HG02943 (cell line): Measurements from ENCODE around the gene GSDMA.

Experiments used
- ATAC-seq: cut with Tn5 transposase; IDR thresholded peaks from one replicate; pipeline ENCODE4 v1.9.1; 2021; ENCODE audit warnings: mild to moderate bottlenecking, low read depth, moderate library complexity; ENCODE audit not compliant: unreplicated experiment

GSDMA gene

DNA sequence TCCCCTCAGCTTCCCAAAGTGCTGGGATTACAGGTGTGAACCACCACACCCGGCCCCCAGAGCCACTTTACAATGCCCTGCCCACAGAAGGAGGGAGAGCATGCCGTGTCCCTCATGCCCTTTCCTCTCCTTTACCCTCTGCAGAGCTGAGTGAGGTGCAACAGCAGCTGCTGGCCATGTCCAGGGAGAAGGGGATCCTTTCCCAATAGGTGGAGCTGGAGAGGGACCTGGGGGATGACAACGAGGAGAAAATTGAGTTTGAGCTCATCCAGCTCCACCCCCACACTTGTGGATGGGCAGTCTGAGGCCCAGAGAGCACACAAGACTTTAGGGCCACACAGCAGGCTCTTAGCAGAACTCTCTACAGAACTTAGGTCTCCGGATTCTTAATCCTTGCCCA, 7.9 kb upstream of the GSDMA start:
- ATAC-seq, result no peak

GRCh38 chr17:39955726-39956225, 7.0 kb upstream of the GSDMA start:
- no peak for ATAC-seq

- no peak for ATAC-seq
Measured at GRCh38 chr17:39960524-39961041, 2.2 kb upstream of the GSDMA start.

GRCh38 chr17:39963829-39964228, 1.0 kb downstream of the GSDMA start:
- ATAC-seq, result no peak

DNA sequence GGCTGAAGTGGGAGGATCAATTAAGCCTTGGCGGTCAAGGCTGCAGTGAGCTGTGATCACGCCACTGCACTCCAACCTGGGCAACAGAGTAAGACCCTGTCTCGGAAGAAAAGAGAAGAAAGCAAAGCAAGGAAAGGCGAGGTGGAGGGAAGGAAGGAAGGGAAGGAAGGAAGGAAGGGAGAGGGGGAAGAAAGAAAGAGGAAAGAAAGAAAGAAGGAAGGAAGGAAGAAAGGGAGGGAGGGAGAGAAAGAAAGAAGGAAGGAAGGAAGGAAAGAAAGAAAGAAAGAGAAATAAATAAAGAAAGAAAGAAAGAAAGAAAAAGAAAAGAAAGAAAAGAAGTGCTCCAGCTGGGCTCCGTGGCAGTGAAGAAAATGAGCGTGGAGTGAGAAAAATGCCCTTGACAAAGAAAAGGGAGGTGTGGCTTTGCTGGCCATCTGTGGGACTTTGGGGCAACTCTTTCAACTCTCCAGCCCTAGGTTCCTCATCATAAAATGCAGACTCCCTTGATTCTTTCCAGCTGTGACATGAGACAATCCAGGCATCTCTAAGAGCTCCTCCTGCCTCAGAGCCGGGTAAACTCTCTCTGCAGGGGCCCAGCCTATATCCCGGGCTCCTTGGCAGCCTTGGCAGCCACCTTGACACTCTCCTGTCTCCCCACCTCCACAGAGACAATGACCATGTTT, 2.4 kb downstream of the GSDMA start:
- no peak for ATAC-seq

DNA sequence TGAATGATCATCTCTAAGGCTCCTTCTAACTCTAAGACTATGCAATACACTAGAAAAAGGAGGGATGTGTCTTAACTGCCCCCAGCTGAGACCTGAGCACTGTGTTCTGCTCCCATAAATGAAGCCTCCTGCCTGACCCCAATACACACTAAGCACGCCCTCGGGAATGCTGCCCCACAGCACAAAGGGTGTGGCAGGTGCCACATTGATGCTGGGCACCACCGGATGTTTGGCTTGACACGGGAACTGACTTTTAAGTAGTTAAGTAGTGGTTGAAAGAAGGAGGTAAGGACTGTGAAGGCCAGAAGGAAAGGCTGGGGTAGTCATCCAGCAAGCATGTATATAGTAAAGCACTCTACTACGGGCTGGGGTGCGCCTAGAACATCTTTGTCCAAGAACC, 4.0 kb downstream of the GSDMA start:
- ATAC-seq, result no peak

- no peak for ATAC-seq
Measured at GRCh38 chr17:39968761-39969160, 6.0 kb downstream of the GSDMA start.

DNA sequence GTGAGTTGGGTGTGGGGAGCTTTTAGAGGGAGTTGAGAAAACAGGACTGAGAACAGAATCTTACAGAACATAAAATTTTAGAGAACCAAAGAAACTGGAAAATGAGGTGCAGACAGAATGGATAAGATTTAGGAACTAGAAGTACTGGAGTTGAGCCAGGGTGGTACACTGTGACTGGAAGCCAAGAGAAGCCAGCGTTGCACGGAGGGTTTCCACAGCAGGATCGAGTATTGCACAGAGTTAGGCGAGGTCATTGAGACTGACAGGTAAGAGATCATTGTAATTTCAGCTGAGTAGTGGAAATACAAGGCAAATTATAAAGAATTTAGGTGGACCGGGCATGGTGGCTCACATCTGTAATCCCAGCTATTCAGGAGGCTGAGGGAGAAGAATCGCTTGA, 6.6 kb downstream of the GSDMA start:
- ATAC-seq, result no peak

DNA sequence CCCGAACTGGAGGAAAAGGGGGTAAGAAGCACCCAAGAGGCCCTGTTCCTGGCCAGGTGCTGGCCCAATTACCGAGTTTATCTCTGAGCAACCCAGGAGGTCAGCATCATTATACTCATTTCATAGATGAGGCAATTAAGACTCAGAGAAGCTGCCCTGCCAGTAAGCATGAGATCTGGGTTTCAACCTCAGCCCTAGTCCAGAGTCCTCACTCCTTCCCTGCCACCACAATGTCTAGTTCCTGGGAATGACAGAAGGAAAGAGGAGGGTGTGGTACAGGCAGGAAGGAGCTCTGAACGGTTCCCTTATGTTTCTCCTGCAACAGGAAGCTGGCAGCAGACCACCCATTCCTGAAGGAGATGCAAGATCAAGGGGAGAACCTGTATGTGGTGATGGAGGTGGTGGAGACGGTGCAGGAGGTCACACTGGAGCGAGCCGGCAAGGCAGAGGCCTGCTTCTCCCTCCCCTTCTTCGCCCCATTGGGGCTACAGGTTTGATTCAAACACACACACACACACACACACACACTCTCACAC, 7.4 kb downstream of the GSDMA start:
- no peak for ATAC-seq

GRCh38 chr17:39971076-39971603, 8.3 kb downstream of the GSDMA start:
- ATAC-seq, result no peak

DNA sequence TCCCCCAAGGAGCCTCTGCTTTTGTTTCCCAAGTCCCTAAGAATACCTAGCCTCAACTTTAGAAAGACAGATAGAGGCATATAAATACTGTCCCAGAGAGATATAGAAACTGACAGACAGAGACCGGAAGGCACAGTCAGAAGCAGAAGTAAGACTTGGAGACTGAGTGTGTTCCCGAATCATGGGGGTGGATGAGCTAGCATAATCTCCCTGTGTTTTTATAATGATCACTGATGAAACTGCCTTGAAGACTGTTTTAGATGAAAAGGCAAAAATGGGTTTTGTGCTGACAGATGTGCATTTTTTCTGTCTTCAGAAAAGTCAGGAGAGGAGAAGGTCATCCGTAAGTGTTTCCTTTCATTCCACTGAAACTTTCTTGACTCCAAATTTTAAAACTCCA, 9.5 kb downstream of the GSDMA start:
- ATAC-seq, result no peak

- ATAC-seq, result no peak
Measured at GRCh38 chr17:39973496-39973895, 10.7 kb downstream of the GSDMA start.

GRCh38 chr17:39974433-39974832, 11.6 kb downstream of the GSDMA start:
- no peak for ATAC-seq

DNA sequence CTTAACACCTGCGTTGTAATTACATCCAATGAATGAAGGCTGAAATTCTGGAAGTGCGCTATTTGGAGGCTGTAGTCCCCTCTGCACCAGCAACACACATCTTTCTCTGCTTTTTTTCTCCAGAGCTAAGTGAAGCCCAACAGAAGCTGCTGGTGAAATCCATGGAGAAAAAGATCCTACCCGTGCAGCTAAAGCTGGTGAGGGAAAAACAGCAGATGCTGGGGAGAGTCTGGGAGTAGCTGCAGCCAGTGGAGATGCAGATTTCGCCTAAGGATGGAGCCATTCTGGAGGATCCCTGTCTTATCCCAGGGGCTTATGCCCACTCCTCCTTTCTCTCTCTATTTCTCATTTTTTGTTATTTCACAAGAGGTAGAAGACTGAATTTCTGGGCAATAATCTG, 13.0 kb downstream of the GSDMA start:
- ATAC-seq, result no peak

DNA sequence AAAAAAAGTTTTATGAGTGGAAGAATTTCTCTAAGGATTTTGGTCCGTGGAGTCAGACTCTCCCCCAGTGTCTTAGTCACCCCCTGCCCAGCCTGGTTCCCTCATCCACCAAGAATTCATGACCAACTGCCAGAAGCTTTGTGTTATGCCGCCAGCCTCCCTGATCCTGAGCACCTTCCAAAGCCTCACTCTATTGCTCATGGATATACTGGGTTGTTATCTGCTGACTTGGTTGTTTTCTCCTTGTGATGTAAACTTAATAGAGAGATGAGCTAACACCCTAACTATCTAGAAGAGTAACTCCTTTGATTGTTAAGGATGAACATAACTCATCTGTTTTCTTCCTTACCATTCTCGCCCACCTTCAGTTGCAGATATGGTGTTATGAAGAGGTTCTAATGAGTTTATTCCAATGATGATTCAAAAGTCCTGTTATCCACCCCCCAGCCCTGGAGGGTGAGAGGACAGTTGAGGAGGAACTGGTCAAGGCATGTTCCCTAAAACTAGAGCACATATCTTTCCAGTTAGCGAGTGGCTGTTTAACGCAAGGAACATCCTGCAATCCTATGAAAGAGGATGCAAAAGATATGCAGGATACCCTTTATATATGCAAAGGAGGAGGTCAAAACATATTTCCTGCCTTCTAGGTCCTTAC, 16.3 kb downstream of the GSDMA start:
- ATAC-seq, result no peak

DNA sequence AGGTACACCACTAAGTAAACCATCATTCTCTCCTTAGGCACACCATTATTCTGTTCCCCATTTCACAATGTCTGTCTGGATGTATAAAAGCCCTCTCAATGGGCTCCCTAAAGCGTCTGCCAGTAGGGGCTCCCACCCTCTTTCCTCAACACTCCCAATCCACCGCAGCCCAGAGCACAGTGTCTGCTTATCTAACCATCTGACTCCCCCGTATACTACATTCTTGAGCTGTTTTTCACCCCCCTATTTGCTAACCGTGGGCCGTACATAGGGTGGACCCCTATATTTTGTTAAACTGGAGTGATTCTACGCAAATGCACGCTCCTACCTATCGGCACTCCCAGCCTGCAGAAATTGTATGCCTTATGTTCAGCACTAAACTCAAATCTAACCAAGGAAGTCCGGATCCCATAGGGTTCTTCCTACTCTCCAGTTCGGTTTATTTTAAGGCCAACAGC, 17.1 kb downstream of the GSDMA start:
- no peak for ATAC-seq

GRCh38 chr17:39980351-39981206, 17.8 kb downstream of the GSDMA start, which contains the start of gene PSMD3:
Gene PSMD3, plus strand, starts transcription at chr17:39980807. Its CDS starts 164 bp downstream, at chr17:39980971.
- peak; percentile 93 for ATAC-seq

DNA sequence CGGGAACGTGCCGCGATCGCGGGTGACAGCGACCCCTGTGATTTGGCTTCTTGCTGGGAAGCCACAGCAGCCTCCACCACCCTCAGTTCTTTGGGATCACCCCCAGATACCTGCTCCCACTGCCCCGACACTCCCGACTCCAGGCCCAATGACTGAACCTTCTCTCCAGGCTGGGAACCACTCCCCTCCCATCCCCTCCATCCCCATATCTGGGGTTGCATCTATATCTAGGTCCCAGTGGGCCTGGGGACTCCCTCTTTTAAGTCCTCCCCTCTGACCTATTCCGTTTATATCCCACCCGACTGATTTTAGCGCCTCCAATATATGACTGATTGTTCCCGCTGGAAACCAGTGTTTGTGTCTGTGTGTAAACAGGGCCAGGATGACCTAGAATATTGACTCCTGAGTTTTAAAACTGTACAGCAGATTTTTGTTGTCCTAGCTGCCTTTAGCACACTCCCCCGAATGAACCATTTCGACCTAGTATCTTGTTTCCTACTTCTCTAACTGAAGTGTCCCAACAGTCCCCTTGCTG, 18.5 kb downstream of the GSDMA start:
- ATAC-seq, result no peak

DNA sequence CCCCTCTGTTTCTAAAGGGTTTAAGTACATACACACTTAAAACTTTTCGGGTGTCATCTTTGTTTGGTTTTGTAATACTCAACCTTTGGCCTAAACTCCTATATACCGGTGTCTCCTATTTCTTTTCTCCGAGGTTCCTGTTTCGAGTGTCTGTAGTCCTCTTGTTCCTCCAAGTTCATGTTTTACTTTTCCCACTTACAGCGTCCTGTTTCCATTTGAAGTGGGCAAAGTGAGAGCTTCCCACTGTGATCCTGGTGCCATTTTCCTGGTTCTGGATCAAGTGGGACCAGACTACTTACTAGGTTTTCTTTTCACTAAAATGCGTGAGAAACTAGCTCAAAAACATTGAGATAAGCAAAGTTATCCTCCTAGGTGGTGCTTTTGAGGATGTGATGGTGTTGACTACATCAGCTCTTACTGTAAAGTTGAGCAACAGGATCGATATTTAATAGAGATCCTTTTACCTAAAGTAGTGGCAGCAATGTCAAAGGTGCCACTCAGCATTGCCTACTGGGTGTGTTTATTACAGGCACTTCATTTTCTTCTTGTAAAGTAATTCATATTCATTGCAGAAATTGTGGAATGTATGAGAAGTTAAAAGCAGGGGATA, 19.1 kb downstream of the GSDMA start:
- ATAC-seq, result no peak
